Small intestine (tissue), 7 donors: ENCODE measurements around the gene RGS12. TPM values are rescaled to one million over a fixed set of nuclear protein-coding genes. Genes with fewer than 3 reads are reported as not detected.

Experiments
- DNase-seq, 2 donors: peaks; one replicate each; pipeline versions ENCODE4 v3.0.0 to v3.0.0-alpha.2; 2013
- FAIRE-seq: peaks from 2 replicates; lab custom pipeline; 2012; peaks lifted over from hg19 to GRCh38; lab: Jason Lieb, UNC
- H3K27ac ChIP-seq, 3 donors: one replicate each; pipeline ENCODE4 v1.5.1; 2013; ENCODE audit warnings: low read length in 2 of 3, mild to moderate bottlenecking in 2 of 3, control low read depth in 1 of 3, inconsistent platforms in 1 of 3, low read depth in 1 of 3, moderate library complexity in 1 of 3
- H3K27me3 ChIP-seq, 3 donors: one replicate each; pipeline ENCODE4 v1.6.1; 2013; ENCODE audit warnings: low read length in 3 of 3, inconsistent platforms in 1 of 3; ENCODE audit not compliant: control insufficient read depth in 3 of 3, insufficient read depth in 3 of 3
- H3K36me3 ChIP-seq, 3 donors: one replicate each; pipeline ENCODE4 v1.6.1; 2013; ENCODE audit warnings: low read length in 3 of 3, inconsistent platforms in 1 of 3, low read depth in 1 of 3, mild to moderate bottlenecking in 1 of 3, moderate library complexity in 1 of 3; ENCODE audit not compliant: control insufficient read depth in 3 of 3, insufficient read depth in 2 of 3
- H3K4me1 ChIP-seq, 3 donors: one replicate each; pipeline ENCODE4 v1.6.1; 2013; ENCODE audit warnings: low read length in 2 of 3, inconsistent platforms in 1 of 3, low read depth in 1 of 3, mild to moderate bottlenecking in 1 of 3, moderate library complexity in 1 of 3; ENCODE audit not compliant: control insufficient read depth in 3 of 3, insufficient read depth in 2 of 3
- H3K4me3 ChIP-seq, 3 donors: one replicate each; pipeline ENCODE4 v1.5.1; 2013; ENCODE audit warnings: low read length in 3 of 3, control low read depth in 1 of 3, inconsistent platforms in 1 of 3, low read depth in 1 of 3, mild to moderate bottlenecking in 1 of 3, moderate library complexity in 1 of 3
- H3K9me3 ChIP-seq, 2 donors: one replicate each; pipeline ENCODE4 v1.6.1; 2013; ENCODE audit warnings: low read depth in 1 of 2, low read length in 1 of 2; ENCODE audit not compliant: control insufficient read depth in 2 of 2, insufficient read depth in 1 of 2
- WGBS, 3 donors: extraction: QIAGEN DNeasy Blood & Tissue Kit; methylation state at CpG; one replicate each; pipeline ENCODE4 v1.1.7; 2013; 5-methylcytosine and 5-hydroxymethylcytosine counted together
- polyA plus RNA-seq, 4 donors: library from polyadenylated mRNA; stranded (reverse) in 3 of 4; unstranded in 1 of 4; fragments of 200-250 nt in 3 of 4; fragments of 120-200 nt in 1 of 4; gene quantifications; one replicate each; pipeline versions ENCODE4 v1.2.1 to v1.2.3, GENCODE V29; 2013
- donor health status: healthy with polysubstance abuse.
- donor health status: control.
- donor health status: control.
- donor health status: Bipolar disorder and iron deficiency.
- donor health status: healthy.

The RGS12 gene
- polyA plus RNA-seq, 4 donors, result 6.5 to 28.9 (median 12.6) TPM

DNA sequence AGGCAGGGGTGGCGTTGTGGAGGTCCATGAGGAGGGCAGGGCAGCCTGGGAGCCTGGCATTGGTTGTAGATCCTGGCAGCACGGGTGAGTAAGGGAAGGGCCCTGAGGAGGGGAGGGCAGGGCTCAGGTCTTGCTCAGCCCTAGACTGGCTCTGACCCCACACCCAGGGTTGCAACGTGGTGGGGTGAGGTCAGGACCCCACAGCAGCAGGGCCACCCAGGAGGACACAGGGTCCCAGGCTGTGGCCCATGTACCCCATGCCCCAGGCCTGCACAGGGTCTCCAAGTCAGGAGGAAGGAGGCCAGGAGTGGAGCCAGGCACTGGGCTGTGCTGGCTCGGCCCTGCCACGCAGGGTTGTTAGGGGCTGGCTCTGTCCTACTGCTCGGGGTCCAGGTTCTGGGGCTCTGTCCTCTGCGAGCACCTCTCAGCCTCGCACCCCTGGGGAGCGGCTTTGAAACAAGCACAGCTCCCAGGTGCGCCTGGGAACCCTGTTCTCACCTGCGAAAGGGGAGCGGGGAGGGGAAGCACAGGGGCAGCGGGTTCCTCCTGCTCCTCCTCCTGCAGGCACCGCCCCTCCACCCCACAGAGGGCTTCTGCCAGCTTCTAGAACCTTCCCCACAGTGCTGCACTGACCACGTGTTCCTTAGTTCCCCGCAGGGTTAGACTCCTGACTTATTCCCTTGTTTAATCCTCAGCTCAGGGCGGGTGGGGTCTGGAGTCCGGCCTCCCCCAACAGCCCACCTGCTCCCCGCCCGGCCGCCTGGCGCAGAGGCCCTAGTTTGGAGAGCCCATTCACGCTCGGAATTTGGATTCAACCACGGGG lies 23.5 kb upstream of the RGS12 start:
- 87 to 90% (median 89%) methylated on average over 23 to 25 of the region's 25 CpGs for WGBS, 3 donors
- DNase-seq, result no peak

GRCh38 chr4:3269991-3270611 lies 22.7 kb upstream of the RGS12 start:
- 68 to 83% (median 74%) methylated on average over 17 of the region's 17 CpGs for WGBS, 3 donors
- FAIRE-seq, result no peak

More for the DNA sequence above, 23.5 kb upstream of the RGS12 start:
- no peaks in the 10 kb centered on the region for H3K9me3 ChIP-seq
- H3K27me3 ChIP-seq, result no peaks in the 10 kb centered on the region
- no peak for FAIRE-seq
- no peak overlapping the region for H3K27ac ChIP-seq
- H3K36me3 ChIP-seq, result peaks cover 0 to 3% (median 0%) of the 10 kb centered on the region in 3 donors
- H3K4me1 ChIP-seq, result no peaks in the 10 kb centered on the region
- H3K4me3 ChIP-seq, result no peak overlapping the region

GRCh38 chr4:3271131-3271530 lies 21.7 kb upstream of the RGS12 start:
- Histone ChIP-seq H3K4me1 (no peaks in the 10 kb centered on the region), H3K4me3 (no peak overlapping the region), H3K36me3 (peaks cover 0 to 3% (median 0%) of the 10 kb centered on the region in 3 donors), H3K27ac (no peak overlapping the region), H3K9me3 (no peaks in the 10 kb centered on the region), H3K27me3 (no peaks in the 10 kb centered on the region)
- FAIRE-seq (no peak), DNase-seq (no peak)
- whole genome bisulfite sequencing, 3 donors, result 70 to 82% (median 79%) methylated on average over 14 of the region's 14 CpGs

More at GRCh38 chr4:3269991-3270611, 22.7 kb upstream of the RGS12 start:
- Histone ChIP-seq H3K36me3 (peaks cover 0 to 3% (median 0%) of the 10 kb centered on the region in 3 donors), H3K4me1 (no peaks in the 10 kb centered on the region), H3K4me3 (no peak overlapping the region), H3K27ac (no peak overlapping the region), H3K9me3 (no peaks in the 10 kb centered on the region), H3K27me3 (no peaks in the 10 kb centered on the region)
- no peak for DNase-seq

DNA sequence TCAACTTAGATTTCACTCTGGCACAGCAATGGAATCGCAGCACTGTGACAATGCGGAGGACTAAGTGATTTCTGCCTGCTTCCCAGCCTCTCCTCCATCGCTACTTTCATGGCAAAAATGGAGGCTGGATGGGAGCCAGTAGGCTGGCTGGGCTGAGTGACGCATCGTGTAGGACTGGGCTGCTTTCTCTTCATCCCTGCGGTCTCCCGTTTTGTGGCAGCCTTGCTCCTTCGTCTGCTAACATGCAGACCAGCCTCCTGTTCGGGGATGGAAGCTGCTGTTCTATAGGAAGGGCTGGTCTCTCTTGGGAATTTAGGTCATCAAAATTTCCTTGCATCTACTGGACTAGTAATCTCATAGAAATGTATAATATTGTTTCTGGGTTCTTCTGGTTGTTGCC lies 15.8 kb upstream of the RGS12 start:
- Histone ChIP-seq H3K4me1 (no peaks in the 10 kb centered on the region), H3K4me3 (no peak overlapping the region), H3K27me3 (no peaks in the 10 kb centered on the region), H3K36me3 (no peaks in the 10 kb centered on the region), H3K9me3 (peaks cover 0 to 7% of the 10 kb centered on the region in 2 donors), H3K27ac (no peak overlapping the region)
- no peak for DNase-seq
- FAIRE-seq, result no peak
- WGBS, 3 donors, result 70 to 91% (median 90%) methylated on average over 9 of the region's 9 CpGs

DNA sequence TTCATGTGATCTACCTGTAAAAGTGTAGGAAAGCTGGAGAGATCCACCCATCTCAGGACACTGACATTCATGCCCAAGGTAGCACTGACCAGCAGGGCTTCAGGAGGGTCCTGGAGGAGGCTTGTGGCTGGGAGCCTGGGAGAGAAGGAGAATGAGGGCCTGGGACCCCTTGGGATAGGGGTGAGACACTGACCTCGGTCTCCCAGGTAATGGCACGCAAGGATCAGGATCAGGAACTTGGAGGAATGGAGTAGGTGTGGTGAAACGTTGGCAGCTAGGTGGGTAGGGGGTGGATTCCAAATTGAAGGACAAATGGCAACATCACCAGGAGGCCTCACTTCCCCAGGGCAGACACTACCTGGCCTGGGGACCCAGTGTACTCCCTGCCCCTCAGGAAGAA lies 12.4 kb upstream of the RGS12 start:
- Histone ChIP-seq H3K27ac (no peak overlapping the region), H3K27me3 (peaks cover 0 to 3% (median 0%) of the 10 kb centered on the region in 3 donors), H3K9me3 (peaks cover 0 to 7% of the 10 kb centered on the region in 2 donors), H3K36me3 (no peaks in the 10 kb centered on the region), H3K4me1 (no peaks in the 10 kb centered on the region), H3K4me3 (no peak overlapping the region)
- FAIRE-seq (no peak), DNase-seq (no peak)
- 74 to 86% (median 81%) methylated on average over 3 of the region's 3 CpGs for WGBS, 3 donors

DNA sequence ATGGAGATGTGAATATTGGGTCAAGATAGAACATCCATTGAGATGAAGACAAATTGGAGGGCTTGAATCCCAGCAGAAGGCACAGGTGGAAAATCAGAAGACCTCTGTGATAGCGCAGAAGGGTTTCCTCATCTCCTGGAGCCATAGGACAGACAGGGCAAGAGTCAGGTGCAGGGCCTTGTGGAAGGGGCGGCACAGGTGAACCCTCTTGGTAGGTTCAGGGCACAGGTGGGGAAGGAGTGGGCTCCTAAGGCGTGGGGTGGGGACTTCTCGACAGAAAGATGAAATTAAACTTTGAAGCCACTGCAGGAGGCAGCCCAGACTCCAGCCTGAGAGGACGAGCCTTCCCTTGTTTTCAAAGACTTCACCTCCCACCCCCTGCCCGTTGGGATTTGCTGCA lies 9.3 kb upstream of the RGS12 start:
- Histone ChIP-seq H3K27ac (no peak overlapping the region), H3K9me3 (peaks cover 0 to 7% of the 10 kb centered on the region in 2 donors), H3K4me3 (no peak overlapping the region), H3K4me1 (no peaks in the 10 kb centered on the region), H3K36me3 (no peaks in the 10 kb centered on the region), H3K27me3 (peaks cover 0 to 9% (median 3%) of the 10 kb centered on the region in 3 donors)
- no peak for FAIRE-seq
- DNase-seq, result no peak
- 72 to 90% (median 80%) methylated on average over 6 of the region's 6 CpGs for WGBS, 3 donors

DNA sequence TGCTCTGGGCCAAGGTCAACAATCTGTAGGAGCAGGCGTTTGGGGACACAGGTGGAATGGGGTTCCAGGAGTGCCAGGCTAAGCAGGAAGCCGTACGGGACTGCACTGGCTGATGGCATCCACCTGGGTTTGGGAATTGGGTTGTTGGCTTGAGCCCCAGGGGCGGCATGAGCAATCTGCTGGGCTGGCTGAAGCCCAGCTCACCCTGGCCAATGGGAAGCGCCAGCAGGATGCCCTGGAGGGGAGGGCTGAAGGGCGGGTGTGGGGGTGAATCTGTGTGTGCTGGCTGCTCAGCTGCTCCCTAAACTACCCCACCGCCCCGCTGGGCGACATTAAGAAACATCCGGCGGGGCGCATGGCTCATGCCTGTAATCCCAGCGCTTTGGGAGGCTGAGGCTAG lies 8.9 kb upstream of the RGS12 start:
- H3K4me3 ChIP-seq, result no peak overlapping the region
- H3K36me3 ChIP-seq, result no peaks in the 10 kb centered on the region
- no peak for DNase-seq
- peaks cover 0 to 9% (median 3%) of the 10 kb centered on the region in 3 donors for H3K27me3 ChIP-seq
- peaks cover 0 to 7% of the 10 kb centered on the region in 2 donors for H3K9me3 ChIP-seq
- H3K27ac ChIP-seq, result no peak overlapping the region
- no peak for FAIRE-seq
- WGBS, 3 donors, result 70 to 85% (median 79%) methylated on average over 13 of the region's 13 CpGs
- H3K4me1 ChIP-seq, result peaks cover 0 to 2% (median 0%) of the 10 kb centered on the region in 3 donors

- 65 to 81% (median 76%) methylated on average over 23 to 24 of the region's 24 CpGs for WGBS, 3 donors
- no peak for DNase-seq
- peaks cover 0 to 9% (median 3%) of the 10 kb centered on the region in 3 donors for H3K27me3 ChIP-seq
- no peak overlapping the region for H3K27ac ChIP-seq
- H3K4me3 ChIP-seq, result no peak overlapping the region
- no peaks in the 10 kb centered on the region for H3K36me3 ChIP-seq
- H3K4me1 ChIP-seq, result peaks cover 0 to 2% (median 0%) of the 10 kb centered on the region in 3 donors
- FAIRE-seq, result no peak
- H3K9me3 ChIP-seq, result peaks cover 0 to 7% of the 10 kb centered on the region in 2 donors
These were observed 7.9 kb upstream of the RGS12 start for GRCh38 chr4:3284734-3285557.
